CD4-positive, alpha-beta T cell (primary cell): ENCODE data around the gene ACSL5. TPM values are rescaled to one million over a fixed set of nuclear protein-coding genes. Genes with fewer than 3 reads are reported as not detected.
"Not testable (repeated sequence)": the region's sequence is repeated elsewhere in the genome, so short reads cannot be mapped to it uniquely, and the experiment has no call there.

Experiments used
- ATAC-seq: fragments of 200-7000 bp; cut with Tn5 transposase; one replicate; pipeline ENCODE4 v1.10.0; 2022; ENCODE audit warnings: mild to moderate bottlenecking; ENCODE audit not compliant: poor library complexity
- CTCF ChIA-PET: fragments of 350-600 bp; sonication (Branson Sonifier 250); formaldehyde crosslinking; loops from one replicate; lab custom pipeline; 2021; ENCODE audit warnings: antibody characterized with exemption, inconsistent platforms; lab: Charles Lee
- POLR2A ChIA-PET: fragments of 350-600 bp; sonication (Branson Sonifier 250); formaldehyde crosslinking; loops from one replicate; lab custom pipeline; 2021; ENCODE audit warnings: antibody characterized with exemption, inconsistent platforms; lab: Charles Lee
- DNase-seq, 14 experiments: peaks; one replicate each; pipeline ENCODE4 v3.0.0-alpha.2; 2013 to 2020; ENCODE audit warnings: mixed read lengths in 2 of 14
- H3K27ac ChIP-seq, 2 donors: one replicate each; pipeline versions ENCODE4 v1.5.1 to v1.7.0; 2013; ENCODE audit warnings: low read length in 2 of 2, low read depth in 1 of 2, mild to moderate bottlenecking in 1 of 2
- H3K27me3 ChIP-seq, 2 experiments: 1 replicate in 1 of 2; 2 replicates in 1 of 2; pipeline versions ENCODE4 v1.6.1 to v1.7.0; 2013; ENCODE audit warnings: low read length in 2 of 2, control low read depth in 1 of 2, mild to moderate bottlenecking in 1 of 2, moderate library complexity in 1 of 2; ENCODE audit not compliant: insufficient read depth in 2 of 2, control insufficient read depth in 1 of 2
- H3K36me3 ChIP-seq: one replicate; pipeline ENCODE4 v1.6.1; 2013; ENCODE audit warnings: low read length, control low read depth; ENCODE audit not compliant: insufficient read depth
- H3K4me1 ChIP-seq: one replicate; pipeline ENCODE4 v1.6.1; 2013; ENCODE audit warnings: low read length, control low read depth; ENCODE audit not compliant: insufficient read depth
- H3K4me3 ChIP-seq: one replicate; pipeline ENCODE4 v1.5.1; 2013; ENCODE audit warnings: mild to moderate bottlenecking, low read length, moderate library complexity
- H3K9me3 ChIP-seq, 2 experiments: 1 replicate in 1 of 2; 2 replicates in 1 of 2; pipeline versions ENCODE4 v1.6.1 to v1.7.0; 2013; ENCODE audit warnings: low read length in 2 of 2, mild to moderate bottlenecking in 2 of 2, control low read depth in 1 of 2, moderate library complexity in 1 of 2; ENCODE audit not compliant: control insufficient read depth in 1 of 2, insufficient read depth in 1 of 2
- H3K27ac Mint-ChIP-seq: one replicate; pipeline ENCODE4 v1.8.0; 2020; ENCODE audit warnings: mixed read lengths
- H3K27me3 Mint-ChIP-seq: one replicate; pipeline ENCODE4 v1.8.0; 2021; ENCODE audit warnings: mixed read lengths
- H3K36me3 Mint-ChIP-seq: one replicate; pipeline ENCODE4 v1.8.0; 2021; ENCODE audit warnings: low read depth, mixed read lengths
- H3K4me1 Mint-ChIP-seq: one replicate; pipeline ENCODE4 v1.8.0; 2021; ENCODE audit warnings: low read depth, mixed read lengths
- H3K4me3 Mint-ChIP-seq: one replicate; pipeline ENCODE4 v1.8.0; 2020; ENCODE audit warnings: mild to moderate bottlenecking, mixed read lengths
- H3K9me3 Mint-ChIP-seq: one replicate; pipeline ENCODE4 v1.8.0; 2020; ENCODE audit warnings: mixed read lengths
- intact Hi-C, 2 experiments: fragments of 100-400 bp; cut with DNase I in 1 of 2; cut with micrococcal nuclease in 1 of 2; formaldehyde crosslinking; loops; one replicate each; pipeline versions ENCODE4 v1.15.1 to v1.9.0; 2023 to 2025; cut with DNase I, micrococcal nuclease
- total RNA-seq, 174 experiments: library from RNA in 2 of 174; stranded (reverse) in 2 of 174; gene quantifications; one replicate each; pipeline ENCODE4 v1.2.3 and lab custom pipeline; 2021 to 2026
- TF ChIP-seq, protein P1 (sequence below): fragments of 200-600 bp; IDR thresholded peaks from one replicate; pipeline ENCODE4 v1.8.0; 2022; ENCODE audit warnings: antibody characterized with exemption, mild to moderate bottlenecking

ACSL5 gene
- total RNA-seq, 2 experiments from 2014 or later, result 11.4 to 14.1 TPM

DNA sequence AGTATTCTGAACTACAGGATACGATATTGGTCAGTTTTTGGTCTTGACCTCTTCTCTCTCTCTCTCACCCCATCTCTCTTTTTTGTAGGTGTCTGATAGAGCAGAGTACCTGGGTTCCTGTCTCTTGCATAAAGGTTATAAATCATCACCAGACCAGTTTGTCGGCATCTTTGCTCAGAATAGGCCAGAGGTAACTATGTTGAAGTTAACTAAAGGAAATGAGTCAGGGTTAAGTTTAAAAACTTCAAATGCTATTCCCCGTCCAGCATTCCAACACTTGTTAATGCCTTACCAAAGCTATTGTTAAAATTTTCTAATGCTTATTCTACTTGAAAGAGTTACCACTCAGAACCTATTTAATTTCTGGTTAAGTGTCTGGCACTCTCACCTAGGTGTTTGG, 30.7 kb downstream of the ACSL5 start:
- intact Hi-C loops, result no loop called here
- Histone ChIP-seq H3K36me3 (peaks cover 88% of the 10 kb centered on the region), H3K27me3 (no peaks in the 10 kb centered on the region), H3K9me3 (no peaks in the 10 kb centered on the region), H3K27ac (no peak overlapping the region), H3K4me1 (no peaks in the 10 kb centered on the region), H3K4me3 (no peak overlapping the region)
- no peak for ATAC-seq
- Mint-ChIP-seq H3K27ac (no peak overlapping the region), H3K27me3 (no peaks in the 10 kb centered on the region), H3K4me1 (no peaks in the 10 kb centered on the region), H3K4me3 (no peak overlapping the region), H3K9me3 (no peaks in the 10 kb centered on the region), H3K36me3 (peaks cover 85% of the 10 kb centered on the region)
- no peak for DNase-seq
- TF ChIP-seq, protein P1, sequence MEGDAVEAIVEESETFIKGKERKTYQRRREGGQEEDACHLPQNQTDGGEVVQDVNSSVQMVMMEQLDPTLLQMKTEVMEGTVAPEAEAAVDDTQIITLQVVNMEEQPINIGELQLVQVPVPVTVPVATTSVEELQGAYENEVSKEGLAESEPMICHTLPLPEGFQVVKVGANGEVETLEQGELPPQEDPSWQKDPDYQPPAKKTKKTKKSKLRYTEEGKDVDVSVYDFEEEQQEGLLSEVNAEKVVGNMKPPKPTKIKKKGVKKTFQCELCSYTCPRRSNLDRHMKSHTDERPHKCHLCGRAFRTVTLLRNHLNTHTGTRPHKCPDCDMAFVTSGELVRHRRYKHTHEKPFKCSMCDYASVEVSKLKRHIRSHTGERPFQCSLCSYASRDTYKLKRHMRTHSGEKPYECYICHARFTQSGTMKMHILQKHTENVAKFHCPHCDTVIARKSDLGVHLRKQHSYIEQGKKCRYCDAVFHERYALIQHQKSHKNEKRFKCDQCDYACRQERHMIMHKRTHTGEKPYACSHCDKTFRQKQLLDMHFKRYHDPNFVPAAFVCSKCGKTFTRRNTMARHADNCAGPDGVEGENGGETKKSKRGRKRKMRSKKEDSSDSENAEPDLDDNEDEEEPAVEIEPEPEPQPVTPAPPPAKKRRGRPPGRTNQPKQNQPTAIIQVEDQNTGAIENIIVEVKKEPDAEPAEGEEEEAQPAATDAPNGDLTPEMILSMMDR, result no peak
- POLR2A ChIA-PET, result no interaction called here
- CTCF ChIA-PET, result interaction anchor here (1.0 kb wide), 1 partner anchor 12 kb away, joined by 3 read pairs; no protein-coding TSS in a partner anchor

DNA sequence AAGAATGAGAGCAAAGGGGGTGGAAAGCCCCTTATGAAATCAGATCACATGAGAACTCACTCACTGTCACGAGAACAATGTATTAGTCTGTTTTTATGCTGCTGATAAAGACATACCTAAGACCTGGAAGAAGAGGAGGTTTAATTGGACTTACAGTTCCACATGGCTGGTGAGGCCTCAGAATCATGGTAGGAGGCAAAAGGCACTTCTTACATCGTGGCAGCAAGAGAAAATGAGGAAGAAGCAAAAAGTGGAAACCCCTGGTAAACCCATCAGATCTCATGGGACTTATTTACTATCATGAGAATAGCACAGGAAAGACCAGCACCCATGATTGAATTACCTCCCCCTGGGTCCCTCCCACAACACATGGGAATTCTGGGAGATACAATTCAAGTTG, 32.9 kb downstream of the ACSL5 start:
- intact Hi-C loops, CTCF ChIA-PET: not testable (repeated sequence)

DNA sequence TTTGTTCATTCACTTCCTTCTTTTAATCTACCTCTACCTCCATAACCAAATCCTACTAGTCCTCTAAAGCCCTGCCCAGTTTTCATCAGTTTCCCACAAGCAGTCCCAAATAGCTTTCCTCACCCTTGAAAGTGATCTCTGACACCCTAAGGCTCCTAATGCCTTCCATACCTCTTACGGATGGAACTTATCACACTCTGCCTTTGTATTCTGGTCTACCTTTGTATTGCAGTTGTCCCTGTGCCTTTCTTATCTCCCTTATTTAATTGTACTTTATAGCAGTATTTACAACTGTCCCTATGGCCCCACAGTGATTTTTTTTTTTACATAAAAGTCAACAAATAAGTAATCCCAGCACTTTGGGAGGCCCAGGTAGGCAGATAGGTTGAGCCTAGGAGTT, 33.8 kb downstream of the ACSL5 start:
- H3K27ac ChIP-seq, result no peak overlapping the region
- POLR2A ChIA-PET, result no interaction called here
- intact Hi-C loops, result no loop called here
- no peaks in the 10 kb centered on the region for H3K27me3 ChIP-seq
- DNase-seq (no peak), ATAC-seq (no peak)
- Mint-ChIP-seq H3K36me3 (peaks cover 90% of the 10 kb centered on the region), H3K4me3 (no peak overlapping the region), H3K27ac (no peak overlapping the region), H3K4me1 (no peaks in the 10 kb centered on the region), H3K27me3 (no peaks in the 10 kb centered on the region), H3K9me3 (no peaks in the 10 kb centered on the region)
- no peak overlapping the region for H3K4me3 ChIP-seq
- TF ChIP-seq, protein P1, result no peak
- H3K9me3 ChIP-seq, result no peaks in the 10 kb centered on the region
- CTCF ChIA-PET, result no interaction called here
- no peaks in the 10 kb centered on the region for H3K4me1 ChIP-seq
- peaks cover 95% of the 10 kb centered on the region for H3K36me3 ChIP-seq

More for the DNA sequence above, 32.9 kb downstream of the ACSL5 start:
- H3K27ac Mint-ChIP-seq, ATAC-seq, POLR2A ChIA-PET, H3K4me1 ChIP-seq, H3K9me3 Mint-ChIP-seq, H3K9me3 ChIP-seq, H3K27me3 ChIP-seq, H3K4me3 Mint-ChIP-seq, H3K27me3 Mint-ChIP-seq, H3K4me1 Mint-ChIP-seq, DNase-seq, H3K4me3 ChIP-seq, H3K27ac ChIP-seq: not testable (repeated sequence)
- peaks cover 92% of the 10 kb centered on the region for H3K36me3 ChIP-seq
- H3K36me3 Mint-ChIP-seq, result peaks cover 92% of the 10 kb centered on the region

DNA sequence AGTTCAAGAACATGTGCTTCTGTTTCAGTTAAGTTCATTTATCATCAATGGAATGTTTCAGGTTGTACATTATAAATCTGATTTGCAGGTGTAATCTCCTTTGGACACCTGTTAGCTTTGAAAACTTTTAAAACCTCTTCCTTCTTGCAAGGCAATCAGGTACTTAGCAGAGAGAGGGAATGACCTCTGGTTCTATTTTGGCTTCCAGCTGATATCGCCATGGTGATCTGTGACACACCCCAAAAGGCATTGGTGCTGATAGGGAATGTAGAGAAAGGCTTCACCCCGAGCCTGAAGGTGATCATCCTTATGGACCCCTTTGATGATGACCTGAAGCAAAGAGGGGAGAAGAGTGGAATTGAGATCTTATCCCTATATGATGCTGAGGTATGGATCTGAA, 35.4 kb downstream of the ACSL5 start:
- H3K27ac ChIP-seq, result no peak overlapping the region
- no peaks in the 10 kb centered on the region for H3K9me3 Mint-ChIP-seq
- peaks cover 93% of the 10 kb centered on the region for H3K36me3 ChIP-seq
- H3K27me3 Mint-ChIP-seq, result no peaks in the 10 kb centered on the region
- no peaks in the 10 kb centered on the region for H3K4me1 Mint-ChIP-seq
- CTCF ChIA-PET, result no interaction called here
- intact Hi-C loops, result no loop called here
- no peaks in the 10 kb centered on the region for H3K27me3 ChIP-seq
- ATAC-seq (no peak), DNase-seq (no peak)
- no peak overlapping the region for H3K27ac Mint-ChIP-seq
- H3K36me3 Mint-ChIP-seq, result peaks cover 91% of the 10 kb centered on the region
- no peak overlapping the region for H3K4me3 ChIP-seq
- H3K4me1 ChIP-seq, result no peaks in the 10 kb centered on the region
- TF ChIP-seq, protein P1, result no peak
- H3K4me3 Mint-ChIP-seq, result no peak overlapping the region
- no peaks in the 10 kb centered on the region for H3K9me3 ChIP-seq
- POLR2A ChIA-PET, result no interaction called here
